SHP77 (cell line): Measurements from ENCODE around the gene C5AR2.
"Not testable (repeated sequence)": the region's sequence is repeated elsewhere in the genome, so short reads cannot be mapped to it uniquely, and the experiment has no call there.

ENCODE experiments used
- DNase-seq, 2 experiments: peaks; one replicate each; lab custom pipeline; 2025; lab: John Stamatoyannopoulos, UW

Gene C5AR2

DNA sequence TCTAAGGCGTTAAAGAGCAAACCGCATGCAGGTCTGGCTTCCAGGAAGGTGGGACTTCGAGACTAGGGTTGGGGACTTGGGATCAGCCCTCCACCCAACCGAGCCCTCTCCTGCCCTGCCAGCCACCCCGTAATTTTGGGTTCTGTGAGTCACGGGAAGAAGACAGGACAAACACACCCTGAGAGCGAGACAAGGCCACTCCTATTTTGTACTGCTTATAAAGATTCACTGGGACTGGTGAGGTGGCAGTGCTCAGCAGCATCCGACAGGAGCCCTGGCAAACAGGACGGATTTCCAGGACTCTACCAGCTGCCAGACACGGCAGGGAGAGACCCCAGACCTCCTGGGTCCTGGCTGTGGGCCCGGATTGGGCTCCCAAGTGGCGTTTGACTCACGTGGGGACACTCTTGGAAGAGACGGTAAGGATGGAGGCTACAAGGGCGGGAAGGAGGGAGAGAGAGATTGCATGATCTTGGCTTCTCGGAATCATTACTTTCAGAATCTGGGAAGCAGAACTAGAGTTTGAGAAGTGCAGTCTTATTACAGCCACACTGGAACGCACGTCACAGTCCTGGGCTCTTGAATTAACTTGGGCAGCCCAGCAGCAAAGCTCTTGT is at the start of gene C5AR2:
C5AR2 (plus strand) TSS at position 245 of the 617 bp plus-strand sequence. CDS start 8,625 bp downstream, outside the sequence.
- no peak for DNase-seq

DNA sequence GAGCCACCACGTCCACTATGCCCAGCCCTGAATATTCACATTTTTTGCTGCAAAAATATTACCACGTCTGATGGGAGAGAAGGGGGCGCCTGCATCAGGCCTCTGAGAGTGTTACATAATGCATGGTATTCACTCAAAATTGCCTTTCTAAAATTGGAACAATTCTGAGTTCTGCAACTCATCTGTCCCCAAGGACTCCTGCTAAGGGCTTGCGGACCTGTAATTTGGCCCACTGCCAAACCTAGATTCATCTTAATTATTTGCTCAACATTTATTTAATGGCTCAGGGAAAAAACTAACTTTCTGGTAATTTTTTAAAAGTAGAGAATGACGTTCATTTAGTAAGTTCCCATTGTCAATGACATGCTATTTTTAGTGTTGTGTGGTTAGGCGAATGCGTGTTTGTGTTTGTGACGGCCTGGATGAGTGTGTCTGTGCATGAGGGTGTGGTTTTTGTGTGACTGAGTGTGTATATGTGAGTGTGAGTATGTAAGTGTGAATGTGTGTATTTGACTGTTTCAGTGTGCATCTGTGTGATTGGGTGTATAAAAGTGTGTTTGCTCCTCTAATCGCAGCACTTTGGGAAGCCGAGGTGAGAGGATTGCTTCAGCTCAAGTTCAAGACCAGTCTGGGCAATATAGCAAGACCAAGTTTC is 48.4 kb upstream of the C5AR2 start:
- DNase-seq = no peak

DNA sequence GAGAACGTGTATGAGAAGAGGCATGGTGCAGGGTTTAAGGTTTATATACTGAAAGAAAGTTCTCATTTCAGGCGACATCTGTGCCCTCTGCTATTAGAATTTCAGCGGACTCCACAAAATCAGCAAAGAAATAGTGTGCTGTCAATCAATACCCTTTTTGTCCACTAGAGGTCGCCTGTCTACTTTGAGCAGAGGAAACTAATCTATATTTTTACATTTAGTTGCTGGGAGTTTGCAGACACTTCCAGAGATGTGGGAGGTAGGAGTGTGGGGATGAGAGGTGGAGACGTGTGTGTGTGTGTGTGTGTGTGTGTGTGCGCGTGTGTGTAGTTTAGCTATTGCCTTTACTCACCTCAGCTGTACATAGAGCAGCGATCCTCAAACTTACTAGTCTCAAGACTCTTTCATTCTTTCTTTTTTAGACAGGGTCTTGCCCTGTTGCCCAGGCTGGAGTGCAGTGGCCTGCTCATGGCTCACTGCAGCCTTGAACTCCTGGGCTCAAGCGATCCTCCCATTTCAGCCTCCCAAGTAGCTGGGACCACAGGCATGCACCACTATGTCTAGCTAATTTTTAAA is 47.6 kb upstream of the C5AR2 start:
- peak; percentile 22 to 44 for DNase-seq

DNA sequence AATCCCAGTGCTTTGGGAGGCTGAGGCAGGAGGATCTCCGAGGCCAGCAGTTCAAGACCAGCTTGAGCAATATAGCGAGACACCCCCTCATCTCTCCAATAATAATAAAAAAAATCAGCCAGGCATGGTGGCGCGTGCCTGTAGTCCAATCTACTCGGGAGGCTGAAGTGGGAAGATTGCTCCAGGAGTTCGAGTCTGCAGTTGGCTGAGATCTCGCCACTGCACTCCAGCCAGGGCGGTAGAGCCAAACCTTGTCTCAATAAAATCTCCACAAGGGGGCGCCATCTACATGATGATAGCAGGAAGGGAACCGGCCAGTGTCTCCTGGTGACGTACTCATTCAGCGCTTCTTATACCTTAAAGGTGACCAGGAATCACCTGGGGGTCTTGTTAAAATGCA is 35.9 kb upstream of the C5AR2 start:
- DNase-seq = peak; percentile 87 to 88

- DNase-seq = not testable (repeated sequence)
Observed at GRCh38 chr19:47300867-47301266, 31.1 kb upstream of the C5AR2 start.

DNA sequence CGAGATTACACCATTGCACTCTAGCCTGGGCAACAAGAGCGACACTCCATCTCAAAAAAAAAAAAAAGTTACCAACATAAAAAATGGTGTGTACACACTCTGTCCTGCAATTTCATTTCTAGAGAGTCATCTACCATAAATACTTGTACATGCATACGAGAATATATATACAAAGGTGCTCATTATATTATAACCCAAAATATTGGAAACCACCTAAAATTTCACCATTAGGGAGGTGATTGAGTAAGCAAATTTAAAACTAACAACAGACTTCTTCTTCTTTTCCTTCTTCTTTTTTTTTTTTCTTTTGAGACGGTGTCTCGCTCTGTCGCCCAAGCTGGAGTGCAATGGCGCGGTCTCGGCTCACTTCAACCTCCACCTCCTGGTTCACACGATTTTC is 29.7 kb upstream of the C5AR2 start:
- no peak for DNase-seq

- no peak for DNase-seq
Observed at GRCh38 chr19:47303966-47304365, 28.0 kb upstream of the C5AR2 start.

- peak; percentile 27 to 28 for DNase-seq
Observed at GRCh38 chr19:47305309-47305751, 26.6 kb upstream of the C5AR2 start.

DNA sequence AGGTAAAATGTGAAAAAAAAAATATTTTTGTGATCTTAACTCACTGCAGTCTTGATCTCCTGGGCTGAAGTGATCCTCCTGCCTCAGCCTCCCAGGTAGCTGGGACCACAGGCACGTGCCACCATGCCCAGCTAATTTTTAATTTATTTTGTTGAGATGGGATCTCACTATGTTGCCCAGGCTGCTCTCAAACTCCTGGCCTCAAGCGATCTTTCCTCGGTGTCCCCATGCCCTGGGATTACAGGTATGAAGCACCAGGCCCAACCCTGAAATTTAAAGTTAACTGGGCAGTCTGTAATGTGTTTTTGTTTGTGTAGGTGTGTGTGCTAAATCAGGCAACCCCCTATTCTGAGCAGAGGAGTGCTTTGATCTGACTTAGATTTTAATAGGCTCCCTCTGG is 25.7 kb upstream of the C5AR2 start:
- no peak for DNase-seq

- DNase-seq = no peak
Observed at GRCh38 chr19:47309038-47309437, 22.9 kb upstream of the C5AR2 start.

- DNase-seq = no peak
Observed at GRCh38 chr19:47309608-47310007, 22.4 kb upstream of the C5AR2 start, which contains the start of gene C5AR1. C5AR1 (plus strand) TSS chr19:47309861; CDS start chr19:47309896, 35 bp downstream.

DNA sequence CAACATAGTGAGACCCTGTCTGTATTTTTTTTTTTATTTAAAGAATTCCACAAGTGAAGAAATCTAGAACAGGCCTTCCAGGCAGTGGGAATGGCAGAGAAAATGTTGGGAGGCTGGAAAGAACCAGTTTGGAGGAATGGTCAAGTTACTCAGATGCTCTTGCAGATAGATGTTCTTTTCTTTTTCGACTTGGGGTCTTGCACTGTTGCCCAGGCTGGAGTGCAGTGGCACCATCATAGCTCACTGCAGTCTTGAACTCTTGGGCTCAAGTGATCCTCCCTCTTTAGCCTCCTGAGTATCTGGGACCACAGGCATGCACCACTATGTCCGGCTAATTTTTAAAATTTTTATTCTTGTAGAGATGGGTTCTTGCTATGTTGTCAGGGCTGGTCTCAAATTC is 21.7 kb upstream of the C5AR2 start:
- DNase-seq = no peak

GRCh38 chr19:47310819-47311218 is 21.2 kb upstream of the C5AR2 start:
- peak; percentile 58 to 70 for DNase-seq

GRCh38 chr19:47312366-47313006 is 19.5 kb upstream of the C5AR2 start:
- no peak for DNase-seq

GRCh38 chr19:47313754-47314295 is 18.1 kb upstream of the C5AR2 start:
- no peak for DNase-seq

- DNase-seq = peak in 1 of 2 experiments; percentile 54
Observed at GRCh38 chr19:47315125-47315821, 16.7 kb upstream of the C5AR2 start.

DNA sequence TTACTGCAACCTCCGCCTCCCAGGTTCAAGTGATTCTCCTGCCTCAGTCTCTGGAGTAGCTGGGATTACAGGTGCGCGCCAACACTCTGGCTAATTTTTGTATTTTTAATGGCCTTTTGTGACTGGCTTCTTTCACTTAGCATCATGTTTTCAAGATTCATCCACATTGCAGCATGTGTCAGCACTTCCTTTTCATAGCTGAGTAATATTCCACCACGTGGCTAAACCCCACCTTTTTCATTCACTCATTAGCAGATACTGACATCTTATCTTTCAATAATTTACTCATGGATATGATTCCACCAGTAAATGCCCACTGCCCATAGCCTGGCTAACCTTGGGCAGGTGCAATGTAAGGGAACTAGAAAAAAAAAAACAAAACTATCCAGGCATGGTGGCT is 15.5 kb upstream of the C5AR2 start:
- DNase-seq = no peak

- DNase-seq = no peak
Observed at GRCh38 chr19:47319923-47320871, 11.8 kb upstream of the C5AR2 start.

DNA sequence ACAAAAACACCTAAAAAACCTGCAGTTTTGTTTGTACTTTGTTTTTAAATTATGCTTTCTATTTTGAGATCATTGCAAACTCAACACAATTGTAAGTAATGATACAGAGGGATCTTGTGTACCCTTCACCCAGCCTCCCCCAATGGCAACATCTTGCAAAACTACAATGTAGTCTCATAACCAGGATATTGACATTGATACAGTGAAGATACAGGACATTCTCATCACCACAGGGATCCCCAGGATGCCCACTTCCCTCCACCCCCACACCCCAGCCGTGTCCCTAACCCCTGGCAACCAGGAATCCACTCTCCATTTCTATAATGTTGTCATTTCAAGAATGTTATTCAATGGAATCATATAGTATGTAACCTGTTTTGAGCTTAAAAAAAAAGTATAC is 10.3 kb upstream of the C5AR2 start:
- DNase-seq = no peak

GRCh38 chr19:47322058-47322457 is 9.9 kb upstream of the C5AR2 start:
- DNase-seq = no peak

DNA sequence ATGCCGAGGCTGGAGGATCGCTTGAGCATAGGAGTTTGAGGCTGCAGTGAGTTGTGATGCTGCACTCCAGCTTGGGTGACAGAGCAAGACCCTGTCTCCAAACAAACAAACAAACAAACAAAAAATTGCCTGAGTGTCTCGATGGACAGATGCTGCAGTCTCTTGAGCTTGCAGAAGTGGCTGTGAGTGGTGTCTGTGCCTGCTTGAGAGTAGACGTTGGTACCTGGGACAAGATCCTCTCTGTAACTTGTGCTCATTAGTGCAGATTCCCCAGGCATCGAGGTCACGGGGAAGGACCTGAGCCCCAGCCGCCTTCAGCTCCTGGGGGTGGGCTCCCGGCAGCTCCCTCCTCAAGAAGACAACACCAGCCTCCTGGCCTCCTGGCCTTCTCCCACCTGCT is 8.6 kb upstream of the C5AR2 start:
- DNase-seq = no peak
